Neural cell (in vitro differentiated cells): Measurements from ENCODE around the gene AFF2.

ENCODE experiments used
- EP300 ChIP-seq: fragments of 450-650 bp; conservative IDR thresholded peaks from 2 replicates; pipeline ENCODE4 v1.6.1; 2014; ENCODE audit warnings: antibody characterized with exemption, mild to moderate bottlenecking, moderate library complexity; ENCODE audit not compliant: poor library complexity, severe bottlenecking
- EZH2 ChIP-seq: fragments of 200-600, 300-800 bp; shearing (Covaris generic), sonication (generic); IDR thresholded peaks from 2 replicates; pipeline ENCODE4 v1.6.1; 2014; ENCODE audit warnings: antibody characterized with exemption, low read length, borderline replicate concordance, mild to moderate bottlenecking; ENCODE audit not compliant: insufficient read depth, poor library complexity, severe bottlenecking
- POLR2AphosphoS5 ChIP-seq: IDR thresholded peaks from 2 replicates; pipeline ENCODE4 v1.6.1; 2012
- TAF1 ChIP-seq: IDR thresholded peaks from 2 replicates; pipeline ENCODE4 v1.6.1; 2012; ENCODE audit warnings: low read depth
- TF ChIP-seq, protein P1 (sequence below): fragments of 450-650 bp; IDR thresholded peaks from 2 replicates; pipeline ENCODE4 v1.5.1; 2014; ENCODE audit warnings: antibody characterized with exemption, mild to moderate bottlenecking, moderate library complexity; ENCODE audit not compliant: poor library complexity, severe bottlenecking

DNA sequence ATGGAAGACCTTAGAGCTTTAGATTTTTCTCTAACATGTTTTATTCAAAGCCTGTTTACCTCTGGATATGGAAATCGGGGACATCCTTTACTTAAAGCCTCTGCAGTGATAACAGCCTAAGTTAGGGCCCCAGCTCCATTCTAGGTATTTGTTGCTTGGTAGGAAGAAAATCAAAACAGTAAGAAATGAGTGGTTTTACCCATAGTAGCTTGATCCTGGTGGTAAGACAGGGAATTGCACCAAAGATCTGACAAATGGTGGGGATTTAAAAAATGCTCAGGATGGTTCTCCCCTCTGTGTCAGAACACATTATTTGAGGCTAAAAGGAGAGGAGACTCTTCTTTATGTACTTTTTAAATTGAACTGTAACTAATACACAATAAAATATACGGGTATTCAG, 52.4 kb downstream of the AFF2 start:
- TF ChIP-seq, protein P1, sequence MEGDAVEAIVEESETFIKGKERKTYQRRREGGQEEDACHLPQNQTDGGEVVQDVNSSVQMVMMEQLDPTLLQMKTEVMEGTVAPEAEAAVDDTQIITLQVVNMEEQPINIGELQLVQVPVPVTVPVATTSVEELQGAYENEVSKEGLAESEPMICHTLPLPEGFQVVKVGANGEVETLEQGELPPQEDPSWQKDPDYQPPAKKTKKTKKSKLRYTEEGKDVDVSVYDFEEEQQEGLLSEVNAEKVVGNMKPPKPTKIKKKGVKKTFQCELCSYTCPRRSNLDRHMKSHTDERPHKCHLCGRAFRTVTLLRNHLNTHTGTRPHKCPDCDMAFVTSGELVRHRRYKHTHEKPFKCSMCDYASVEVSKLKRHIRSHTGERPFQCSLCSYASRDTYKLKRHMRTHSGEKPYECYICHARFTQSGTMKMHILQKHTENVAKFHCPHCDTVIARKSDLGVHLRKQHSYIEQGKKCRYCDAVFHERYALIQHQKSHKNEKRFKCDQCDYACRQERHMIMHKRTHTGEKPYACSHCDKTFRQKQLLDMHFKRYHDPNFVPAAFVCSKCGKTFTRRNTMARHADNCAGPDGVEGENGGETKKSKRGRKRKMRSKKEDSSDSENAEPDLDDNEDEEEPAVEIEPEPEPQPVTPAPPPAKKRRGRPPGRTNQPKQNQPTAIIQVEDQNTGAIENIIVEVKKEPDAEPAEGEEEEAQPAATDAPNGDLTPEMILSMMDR, result no peak
- TF ChIP-seq EZH2 (no peak), POLR2AphosphoS5 (no peak), EP300 (no peak), TAF1 (no peak)
